ENCODE results near the gene POP5. TPM values are rescaled to one million over a fixed set of nuclear protein-coding genes. Genes with fewer than 3 reads are reported as not detected.

Gene POP5
- total and polyA plus RNA-seq, 2 experiments from 2014 or later = 52.4 to 140 TPM

GRCh38 chr12:120630104-120630892 is 49.1 kb upstream of the POP5 start (continued):
- TF ChIP-seq CREB1 (CRISPR knock-in tag; IDR thresholded peaks at IDR 0.05; ENCODE audit: low read depth) (no peak), ZNF114 (CRISPR knock-in tag; IDR thresholded peaks at IDR 0.05) (no peak), NANOG (IDR thresholded peaks at IDR 0.05; ENCODE audit: borderline replicate concordance) (no peak), REST (IDR thresholded peaks at IDR 0.05; ENCODE audit: unreplicated experiment) (no peak), ZNF331 (CRISPR knock-in tag; IDR thresholded peaks at IDR 0.05; ENCODE audit: low read depth) (no peak), CTCF (conservative IDR thresholded peaks at IDR 0.05; ENCODE audit: low read depth in 2 of 2) (no peak), JUNB (IDR thresholded peaks at IDR 0.05; ENCODE audit: unreplicated experiment) (no peak)

GRCh38 chr12:120628919-120629318 is 47.7 kb upstream of the POP5 start:
- H2AFZ ChIP-seq = 0 out of 2 replicates have a peak overlapping the region, but pooled peaks have one; percentile 25
- H4K20me1 ChIP-seq (replicated peaks; ENCODE audit: insufficient read depth) = no peaks in the 10 kb centered on the region
- H3K4me1 ChIP-seq (ENCODE audit: insufficient read depth) = no peaks in the 10 kb centered on the region
- H3K27ac Mint-ChIP-seq = 0 out of 2 replicates have a peak overlapping the region, but pooled peaks have one; percentile 21
- no peak overlapping the region for H3K4me3 Mint-ChIP-seq
- no peak overlapping the region for H3K4me2 ChIP-seq
- no peaks in the 10 kb centered on the region for H3K36me3 ChIP-seq (ENCODE audit: insufficient read depth)
- H3K27me3 ChIP-seq (ENCODE audit: insufficient read depth) = no peaks in the 10 kb centered on the region
- peak; percentile 51 to 80 for TF ChIP-seq CTCF (conservative IDR thresholded peaks at IDR 0.05; ENCODE audit: low read depth in 2 of 2)
- TF ChIP-seq JUNB (IDR thresholded peaks at IDR 0.05; ENCODE audit: unreplicated experiment) = no peak
- H3K36me3 Mint-ChIP-seq (ENCODE audit: low read depth) = no peaks in the 10 kb centered on the region
- no peaks in the 10 kb centered on the region for H3K9me3 Mint-ChIP-seq
- H3K4me3 ChIP-seq = no peak overlapping the region
- peaks cover 7% of the 10 kb centered on the region for H3K4me1 Mint-ChIP-seq
- H3K79me2 ChIP-seq (replicated peaks; ENCODE audit: insufficient read depth) = no peaks in the 10 kb centered on the region
- H3K27me3 Mint-ChIP-seq (ENCODE audit: insufficient read depth, low read depth, poor library complexity) = peaks cover 6% of the 10 kb centered on the region
- ATAC-seq (peak; percentile 99), DNase-seq (ENCODE audit: low spot score) (peak; percentile 72)
- no peaks in the 10 kb centered on the region for H3F3A ChIP-seq (replicated peaks; ENCODE audit: low read depth)
- H3K9me2 ChIP-seq (ENCODE audit: insufficient read depth) = no peaks in the 10 kb centered on the region
- no peak overlapping the region for H3K27ac ChIP-seq (ENCODE audit: low read depth)
